Esophagus muscularis mucosa (tissue), 4 donors: Measurements from ENCODE around the gene PAX6. TPM values are rescaled to one million over a fixed set of nuclear protein-coding genes. Genes with fewer than 3 reads are reported as not detected.

ENCODE experiments used
- DNase-seq: peaks from one replicate; pipeline ENCODE4 v3.0.0-alpha.2; 2017; ENCODE audit errors: extremely low spot score
- H3K27ac ChIP-seq, 4 donors: fragments of 200-600 bp; sonication (generic); replicated peaks in 1 of 4; 1 replicate in 3 of 4; 2 replicates in 1 of 4; pipeline ENCODE4 v1.5.1; 2016 to 2019; ENCODE audit warnings: mild to moderate bottlenecking in 1 of 4
- H3K27me3 ChIP-seq, 4 donors: fragments of 200-600 bp; sonication (generic); one replicate each; pipeline versions ENCODE4 v1.5.1 to v1.6.0; 2016 to 2019
- H3K36me3 ChIP-seq, 4 donors: fragments of 200-600 bp; sonication (generic); one replicate each; pipeline ENCODE4 v1.5.1; 2016 to 2019
- H3K4me1 ChIP-seq, 4 donors: fragments of 200-600 bp; sonication (generic); one replicate each; pipeline ENCODE4 v1.5.1; 2016 to 2019
- H3K4me3 ChIP-seq, 4 donors: fragments of 200-600 bp; sonication (generic); 1 replicate in 2 of 4; 2 replicates in 2 of 4; pipeline ENCODE4 v1.5.1; 2016 to 2019; ENCODE audit warnings: mild to moderate bottlenecking in 4 of 4, moderate library complexity in 1 of 4
- H3K9me3 ChIP-seq, 4 donors: fragments of 200-600 bp; sonication (generic); 1 replicate in 3 of 4; 2 replicates in 1 of 4; pipeline ENCODE4 v1.5.1; 2016 to 2019
- EP300 ChIP-seq: sonication (generic); formaldehyde crosslinking; IDR thresholded peaks from one replicate; pipeline ENCODE4 v1.6.1; 2017; ENCODE audit warnings: antibody characterized with exemption
- POLR2A ChIP-seq: fragments of 450-650 bp; IDR thresholded peaks from one replicate; pipeline ENCODE4 v1.6.1; 2017; ENCODE audit warnings: antibody characterized with exemption, moderate library complexity, mild to moderate bottlenecking, low read depth
- POLR2AphosphoS5 ChIP-seq, 2 donors: sonication (generic); formaldehyde crosslinking; IDR thresholded peaks; one replicate each; pipeline ENCODE4 v1.6.1; 2017; ENCODE audit warnings: antibody characterized with exemption in 2 of 2
- WGBS: methylation state at CpG from one replicate; pipeline ENCODE4 v1.1.5; 2018; 5-methylcytosine and 5-hydroxymethylcytosine counted together
- intact Hi-C: fragments of 100-400 bp; cut with DNase I; formaldehyde crosslinking; loops from one replicate; pipeline ENCODE4 v1.15.1; 2023
- total RNA-seq, 4 donors: library from RNA; depleted of rRNA; stranded (reverse); fragments of >200 nt; gene quantifications; one replicate each; pipeline versions ENCODE4 v1.1.0 to v1.2.1, GENCODE V29; 2016
- TF ChIP-seq, protein P1 (sequence below), 3 experiments: fragments of 200-600 bp in 2 of 3; fragments of 450-650 bp in 1 of 3; sonication (generic) in 2 of 3; IDR thresholded peaks; one replicate each; pipeline ENCODE4 v1.5.1; 2017 to 2019; ENCODE audit warnings: antibody characterized with exemption in 3 of 3, mild to moderate bottlenecking in 2 of 3, moderate library complexity in 1 of 3

The PAX6 gene
- total RNA-seq, 4 donors from 2014 or later: 0.06 TPM; not detected in 3

DNA sequence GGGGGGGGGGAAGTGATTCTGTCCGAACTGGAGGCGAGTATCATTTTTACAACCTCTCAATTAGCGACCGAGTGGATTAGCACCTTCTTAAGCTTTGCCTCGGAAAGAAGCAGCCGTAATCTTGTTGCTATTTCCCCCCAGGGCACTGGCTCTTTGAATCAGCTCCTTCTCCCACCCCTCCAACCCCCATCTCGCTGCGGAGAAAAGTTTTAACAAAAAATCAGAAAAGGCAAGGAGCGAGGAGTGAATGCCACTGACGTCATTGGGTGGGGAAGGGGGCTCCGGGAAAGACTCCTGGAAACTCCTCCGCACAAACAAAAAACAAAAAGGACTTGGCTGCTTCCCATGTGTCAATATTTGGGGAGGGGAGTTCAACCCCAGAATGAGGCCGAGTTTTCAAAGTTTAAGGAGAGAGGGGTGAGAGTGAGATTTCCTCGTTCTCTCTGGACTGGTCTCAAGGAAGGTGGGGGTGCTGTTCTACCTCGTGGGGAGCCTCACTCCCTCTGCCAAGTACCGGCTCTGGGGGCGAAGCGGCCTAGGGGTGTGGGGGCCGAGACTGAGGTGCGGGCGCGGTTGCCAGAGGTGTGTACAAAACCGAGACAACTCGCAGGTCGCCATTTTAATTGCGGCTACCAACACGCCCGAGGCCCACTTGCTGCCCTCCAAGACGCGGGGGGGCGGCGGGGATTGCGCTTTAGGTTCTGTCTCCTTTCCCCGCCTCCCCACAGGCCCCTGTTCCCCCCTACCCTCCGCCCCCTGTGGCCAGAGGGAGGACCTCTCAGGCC lies 2.5 kb upstream of the PAX6 start:
- no peaks in the 10 kb centered on the region for H3K36me3 ChIP-seq
- peaks cover 86 to 99% (median 92%) of the 10 kb centered on the region in 4 donors for H3K4me1 ChIP-seq
- no peak overlapping the region for H3K27ac ChIP-seq
- H3K4me3 ChIP-seq: peak overlapping the region; percentile 43 to 54 (median 53)
- H3K9me3 ChIP-seq: no peaks in the 10 kb centered on the region
- WGBS: 5% methylated on average over 33 of the region's 35 CpGs
- no peak for DNase-seq
- TF ChIP-seq POLR2A: no peak
- TF ChIP-seq, protein P1, sequence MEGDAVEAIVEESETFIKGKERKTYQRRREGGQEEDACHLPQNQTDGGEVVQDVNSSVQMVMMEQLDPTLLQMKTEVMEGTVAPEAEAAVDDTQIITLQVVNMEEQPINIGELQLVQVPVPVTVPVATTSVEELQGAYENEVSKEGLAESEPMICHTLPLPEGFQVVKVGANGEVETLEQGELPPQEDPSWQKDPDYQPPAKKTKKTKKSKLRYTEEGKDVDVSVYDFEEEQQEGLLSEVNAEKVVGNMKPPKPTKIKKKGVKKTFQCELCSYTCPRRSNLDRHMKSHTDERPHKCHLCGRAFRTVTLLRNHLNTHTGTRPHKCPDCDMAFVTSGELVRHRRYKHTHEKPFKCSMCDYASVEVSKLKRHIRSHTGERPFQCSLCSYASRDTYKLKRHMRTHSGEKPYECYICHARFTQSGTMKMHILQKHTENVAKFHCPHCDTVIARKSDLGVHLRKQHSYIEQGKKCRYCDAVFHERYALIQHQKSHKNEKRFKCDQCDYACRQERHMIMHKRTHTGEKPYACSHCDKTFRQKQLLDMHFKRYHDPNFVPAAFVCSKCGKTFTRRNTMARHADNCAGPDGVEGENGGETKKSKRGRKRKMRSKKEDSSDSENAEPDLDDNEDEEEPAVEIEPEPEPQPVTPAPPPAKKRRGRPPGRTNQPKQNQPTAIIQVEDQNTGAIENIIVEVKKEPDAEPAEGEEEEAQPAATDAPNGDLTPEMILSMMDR (IDR thresholded peaks at IDR 0.05): no peak
- intact Hi-C loops: no loop called here
- peaks cover 45 to 100% (median 99%) of the 10 kb centered on the region in 4 donors for H3K27me3 ChIP-seq

DNA sequence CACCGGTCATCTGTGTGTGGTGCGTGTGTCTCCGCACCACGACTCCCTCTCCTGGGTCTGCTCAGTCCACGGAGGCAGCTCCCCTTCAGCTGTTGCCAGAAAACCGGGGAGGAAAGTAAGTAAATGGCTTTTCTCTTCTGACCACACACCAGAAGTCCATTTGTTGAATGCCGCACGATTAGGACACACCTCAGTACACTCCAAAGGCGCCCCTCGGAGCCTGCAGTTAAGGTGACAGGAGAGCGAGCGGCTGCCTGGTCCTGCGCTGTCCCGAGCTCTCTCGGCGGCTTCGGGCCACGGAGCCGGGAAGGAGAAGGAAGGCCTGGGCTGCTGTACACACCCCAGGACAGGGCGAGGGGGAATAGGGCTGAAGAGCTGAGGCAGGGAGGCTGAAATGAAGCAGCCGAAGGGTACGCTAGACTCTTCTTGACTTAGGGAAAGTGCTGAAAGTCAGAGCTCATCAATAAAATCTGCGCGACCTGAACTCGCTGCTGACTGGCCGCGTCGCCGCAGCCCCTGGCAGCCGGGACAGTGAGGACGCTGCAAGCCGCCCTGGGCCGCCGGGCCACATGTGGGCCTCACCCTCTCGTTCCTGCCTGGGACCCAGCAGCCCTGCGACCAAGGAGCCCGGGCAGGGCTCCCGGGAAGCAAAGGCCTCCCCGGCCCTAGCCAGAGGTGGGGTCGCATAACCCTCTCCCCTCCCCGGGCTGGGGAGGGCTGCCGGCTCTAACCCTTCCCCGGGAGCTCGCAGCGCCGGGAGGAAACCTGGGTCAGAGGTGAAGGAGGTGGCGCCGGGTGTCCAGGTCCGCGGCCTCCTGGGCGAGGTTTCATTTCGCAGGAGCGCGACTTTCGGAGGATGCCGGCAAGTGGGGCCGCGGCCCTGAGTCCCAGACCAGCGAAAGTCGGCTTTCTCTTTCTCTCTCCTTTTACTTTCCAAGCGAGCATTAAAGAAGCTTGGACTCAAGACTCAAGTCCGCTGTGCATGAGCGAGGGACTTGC lies 1.6 kb upstream of the PAX6 start:
- 9% methylated on average over 46 of the region's 63 CpGs for WGBS
- Histone ChIP-seq H3K36me3 (no peaks in the 10 kb centered on the region), H3K9me3 (no peaks in the 10 kb centered on the region), H3K27me3 (peaks cover 45 to 100% (median 99%) of the 10 kb centered on the region in 4 donors), H3K27ac (no peak overlapping the region), H3K4me3 (peak overlapping the region; percentile 43 to 54 (median 53)), H3K4me1 (peaks cover 80 to 96% (median 83%) of the 10 kb centered on the region in 4 donors)
- TF ChIP-seq POLR2A (no peak), POLR2AphosphoS5 (IDR thresholded peaks at IDR 0.05) (no peak), EP300 (no peak)
- TF ChIP-seq, protein P1 (IDR thresholded peaks at IDR 0.05): no peak
- no peak for DNase-seq
- intact Hi-C loops: no loop called here

DNA sequence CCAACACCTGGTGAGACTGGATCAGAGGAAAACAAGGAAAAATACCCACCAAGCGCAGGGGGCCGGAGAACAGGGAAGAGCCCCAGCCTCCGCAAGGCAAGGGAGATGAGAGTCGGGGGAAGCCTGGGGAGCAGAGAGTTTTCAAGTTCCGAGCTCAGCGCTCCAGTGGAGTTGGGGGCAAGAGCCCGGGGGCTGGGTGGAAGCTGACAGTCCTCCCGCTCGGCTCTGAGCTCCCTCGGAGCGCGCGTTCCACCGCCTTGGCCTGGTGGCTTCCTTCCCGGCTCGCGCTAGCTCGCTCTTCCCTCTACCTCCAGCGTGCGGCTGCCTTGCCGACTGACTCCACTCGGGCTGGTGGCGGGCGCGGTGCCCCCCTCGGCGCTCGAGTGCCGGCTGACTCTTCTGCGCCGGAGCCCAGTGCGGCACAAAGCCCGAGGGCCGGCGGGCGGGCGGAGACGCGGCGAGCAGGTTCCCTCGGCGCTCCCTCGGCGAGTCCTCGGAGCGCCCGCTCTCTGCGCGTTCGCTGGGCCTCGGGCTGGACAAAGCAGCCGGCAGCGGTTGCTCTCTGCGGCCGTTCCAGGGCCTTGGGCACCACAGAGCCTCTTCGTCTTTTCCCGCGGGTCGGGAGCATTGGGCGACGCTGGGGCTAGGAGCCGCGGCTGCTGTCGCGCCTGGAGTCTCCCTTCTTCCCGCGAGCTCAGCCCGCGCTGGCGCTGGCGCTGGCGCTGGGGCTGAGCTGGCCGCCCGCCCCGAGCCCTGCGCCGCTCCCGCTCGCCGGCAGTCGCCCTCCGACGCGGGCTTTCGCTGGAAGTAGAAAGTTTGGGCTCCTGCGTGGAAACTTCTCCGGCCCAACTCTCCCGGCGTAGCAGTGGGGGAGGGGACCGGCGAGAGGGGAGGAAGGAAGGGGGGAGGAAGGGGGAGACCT lies 1.0 kb downstream of the PAX6 start:
- 6% methylated on average over 47 of the region's 91 CpGs for WGBS
- peaks cover 57 to 86% (median 69%) of the 10 kb centered on the region in 4 donors for H3K4me1 ChIP-seq

DNA sequence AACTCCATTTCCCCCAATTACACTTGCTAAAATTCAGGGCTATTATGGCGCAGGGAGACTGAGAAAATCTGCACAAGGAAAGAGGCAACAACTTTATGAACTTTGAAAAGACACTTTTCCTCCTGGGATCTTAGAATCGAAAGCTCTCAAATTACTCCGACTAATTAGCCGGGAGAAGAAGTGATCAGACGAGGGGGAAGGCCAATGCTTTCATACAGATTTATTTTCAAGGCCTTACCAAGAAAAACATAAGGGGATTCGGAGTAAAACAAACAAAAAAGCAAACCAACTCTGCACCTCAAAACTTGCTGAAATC lies 1.6 kb downstream of the PAX6 start:
- 36% methylated on average over 6 of the region's 6 CpGs for WGBS
- TF ChIP-seq EP300 (no peak), POLR2A (no peak), POLR2AphosphoS5 (IDR thresholded peaks at IDR 0.05) (no peak)
- TF ChIP-seq, protein P1 (IDR thresholded peaks at IDR 0.05): no peak
- no peaks in the 10 kb centered on the region for H3K36me3 ChIP-seq
- peaks cover 59 to 86% (median 69%) of the 10 kb centered on the region in 4 donors for H3K4me1 ChIP-seq
- H3K4me3 ChIP-seq: peak overlapping the region in 3 of 4 donors; percentile 50 to 59 (median 50)
- peaks cover 33 to 100% (median 99%) of the 10 kb centered on the region in 4 donors for H3K27me3 ChIP-seq
- intact Hi-C loops: no loop called here
- DNase-seq: no peak
- no peak overlapping the region for H3K27ac ChIP-seq
- H3K9me3 ChIP-seq: no peaks in the 10 kb centered on the region

More for the DNA sequence above, 1.0 kb downstream of the PAX6 start:
- H3K27ac ChIP-seq: no peak overlapping the region
- no peaks in the 10 kb centered on the region for H3K36me3 ChIP-seq
- intact Hi-C loops: no loop called here
- peak overlapping the region; percentile 43 to 59 (median 50) for H3K4me3 ChIP-seq
- no peaks in the 10 kb centered on the region for H3K9me3 ChIP-seq
- TF ChIP-seq, protein P1 (IDR thresholded peaks at IDR 0.05): no peak
- TF ChIP-seq POLR2AphosphoS5 (IDR thresholded peaks at IDR 0.05) (no peak), POLR2A (no peak), EP300 (no peak)
- DNase-seq: no peak
- H3K27me3 ChIP-seq: peaks cover 27 to 100% (median 98%) of the 10 kb centered on the region in 4 donors
